GM21717 (cell line): ENCODE measurements around the gene TRIM22.
"Not testable (repeated sequence)": the region's sequence is repeated elsewhere in the genome, so short reads cannot be mapped to it uniquely, and the experiment has no call there.

Experiments used
- ATAC-seq: cut with Tn5 transposase; IDR thresholded peaks from one replicate; pipeline ENCODE4 v1.9.1; 2021; ENCODE audit warnings: mild to moderate bottlenecking, moderate library complexity; ENCODE audit not compliant: unreplicated experiment

Gene TRIM22

GRCh38 chr11:5691238-5691963 lies 1.8 kb downstream of the TRIM22 start:
- ATAC-seq: not testable (repeated sequence)

GRCh38 chr11:5691964-5692361 lies 2.4 kb downstream of the TRIM22 start:
- ATAC-seq: no peak

- ATAC-seq: no peak
Measured at GRCh38 chr11:5694642-5695041, 5.1 kb downstream of the TRIM22 start.

- no peak for ATAC-seq
Measured at GRCh38 chr11:5695580-5695979, 6.0 kb downstream of the TRIM22 start.

GRCh38 chr11:5696210-5696609 lies 6.6 kb downstream of the TRIM22 start:
- ATAC-seq: no peak

GRCh38 chr11:5698281-5698680 lies 8.7 kb downstream of the TRIM22 start:
- ATAC-seq: no peak

GRCh38 chr11:5700421-5701054 lies 10.9 kb downstream of the TRIM22 start:
- ATAC-seq: no peak

GRCh38 chr11:5701055-5701577 lies 11.5 kb downstream of the TRIM22 start:
- no peak for ATAC-seq

- peak; percentile 51 for ATAC-seq
Measured at GRCh38 chr11:5703741-5704536, 14.3 kb downstream of the TRIM22 start.

- no peak for ATAC-seq
Measured at GRCh38 chr11:5705688-5706087, 16.1 kb downstream of the TRIM22 start.

- no peak for ATAC-seq
Measured at GRCh38 chr11:5712507-5712906, 22.9 kb downstream of the TRIM22 start.

GRCh38 chr11:5713695-5714094 lies 24.1 kb downstream of the TRIM22 start:
- no peak for ATAC-seq

GRCh38 chr11:5716518-5716917 lies 26.9 kb downstream of the TRIM22 start:
- ATAC-seq: not testable (repeated sequence)

- no peak for ATAC-seq
Measured at GRCh38 chr11:5719703-5720495, 30.3 kb downstream of the TRIM22 start.

- ATAC-seq: no peak
Measured at GRCh38 chr11:5722622-5723021, 33.0 kb downstream of the TRIM22 start.

- ATAC-seq: no peak
Measured at GRCh38 chr11:5726351-5726750, 36.8 kb downstream of the TRIM22 start.

GRCh38 chr11:5727691-5728090 lies 38.1 kb downstream of the TRIM22 start:
- ATAC-seq: no peak

- no peak for ATAC-seq
Measured at GRCh38 chr11:5736396-5736795, 46.8 kb downstream of the TRIM22 start, which contains the start of gene OR56B1. OR56B1 (plus strand) TSS chr11:5736448; CDS start chr11:5736517, 69 bp downstream.

- ATAC-seq: no peak
Measured at GRCh38 chr11:5737091-5737490, 47.5 kb downstream of the TRIM22 start.

- ATAC-seq: no peak
Measured at GRCh38 chr11:5737670-5738392, 48.2 kb downstream of the TRIM22 start.
